Measurements from ENCODE around the gene NTPCR.

The NTPCR gene

GRCh38 chr1:233025157-233025556, 74.7 kb downstream of the NTPCR start:
- in situ Hi-C loops (cut with MboI; ENCODE audit: low sequenced_read_pairs, unreplicated experiment) = no loop called here
- TF ChIP-seq CTCF (IDR thresholded peaks at IDR 0.05; ENCODE audit: borderline replicate concordance, control extremely low read depth, extremely low read depth, insufficient read depth, missing control alignments) = peak; percentile 26
- peak; percentile 42 for DNase-seq (ENCODE audit: low spot score)

- no peak for DNase-seq (ENCODE audit: low spot score)
- in situ Hi-C loops (cut with MboI; ENCODE audit: low sequenced_read_pairs, unreplicated experiment) = no loop called here
- TF ChIP-seq CTCF (IDR thresholded peaks at IDR 0.05; ENCODE audit: borderline replicate concordance, control extremely low read depth, extremely low read depth, insufficient read depth, missing control alignments) = no peak
These were observed 75.2 kb downstream of the NTPCR start for GRCh38 chr1:233025567-233025966.

- in situ Hi-C loops (cut with MboI; ENCODE audit: low sequenced_read_pairs, unreplicated experiment) = no loop called here
- DNase-seq (ENCODE audit: low spot score) = no peak
- TF ChIP-seq CTCF (IDR thresholded peaks at IDR 0.05; ENCODE audit: borderline replicate concordance, control extremely low read depth, extremely low read depth, insufficient read depth, missing control alignments) = no peak
These were observed 76.6 kb downstream of the NTPCR start for GRCh38 chr1:233027046-233027445.

GRCh38 chr1:233031521-233031920, 81.1 kb downstream of the NTPCR start:
- TF ChIP-seq CTCF (IDR thresholded peaks at IDR 0.05; ENCODE audit: borderline replicate concordance, control extremely low read depth, extremely low read depth, insufficient read depth, missing control alignments) = no peak
- in situ Hi-C loops (cut with MboI; ENCODE audit: low sequenced_read_pairs, unreplicated experiment) = no loop called here
- no peak for DNase-seq (ENCODE audit: low spot score)

GRCh38 chr1:233032916-233033315, 82.5 kb downstream of the NTPCR start:
- DNase-seq (ENCODE audit: low spot score) = no peak
- no peak for TF ChIP-seq CTCF (IDR thresholded peaks at IDR 0.05; ENCODE audit: borderline replicate concordance, control extremely low read depth, extremely low read depth, insufficient read depth, missing control alignments)
- in situ Hi-C loops (cut with MboI; ENCODE audit: low sequenced_read_pairs, unreplicated experiment) = no loop called here

- TF ChIP-seq CTCF (IDR thresholded peaks at IDR 0.05; ENCODE audit: borderline replicate concordance, control extremely low read depth, extremely low read depth, insufficient read depth, missing control alignments) = no peak
- in situ Hi-C loops (cut with MboI; ENCODE audit: low sequenced_read_pairs, unreplicated experiment) = no loop called here
- DNase-seq (ENCODE audit: low spot score) = no peak
These were observed 83.0 kb downstream of the NTPCR start for GRCh38 chr1:233033361-233033760.
